GM21576 (cell line): ENCODE measurements around the gene BCAP29.
"Not testable (repeated sequence)": the region's sequence is repeated elsewhere in the genome, so short reads cannot be mapped to it uniquely, and the experiment has no call there.

Experiments
- ATAC-seq: cut with Tn5 transposase; IDR thresholded peaks from one replicate; pipeline ENCODE4 v1.9.1; 2021; ENCODE audit warnings: mild to moderate bottlenecking, moderate library complexity; ENCODE audit not compliant: unreplicated experiment

Gene BCAP29

GRCh38 chr7:107579885-107580715, at the start of gene BCAP29:
BCAP29 (plus strand) TSS chr7:107580246; CDS start chr7:107580773, 527 bp downstream.
- peak; percentile 88 for ATAC-seq

- ATAC-seq = no peak
These were observed 49.3 kb upstream of the BCAP29 start for GRCh38 chr7:107530751-107531150.

GRCh38 chr7:107534139-107534538, 45.9 kb upstream of the BCAP29 start:
- ATAC-seq = no peak

- not testable (repeated sequence) for ATAC-seq
These were observed 42.8 kb upstream of the BCAP29 start for GRCh38 chr7:107537228-107537627.

- ATAC-seq = no peak
These were observed 42.0 kb upstream of the BCAP29 start for GRCh38 chr7:107538001-107538400.

GRCh38 chr7:107543338-107543993, 36.6 kb upstream of the BCAP29 start:
- no peak for ATAC-seq

- ATAC-seq = no peak
These were observed 35.0 kb upstream of the BCAP29 start for GRCh38 chr7:107544848-107545591.

GRCh38 chr7:107551936-107552335, 28.1 kb upstream of the BCAP29 start:
- no peak for ATAC-seq

GRCh38 chr7:107555893-107556292, 24.2 kb upstream of the BCAP29 start:
- ATAC-seq = no peak

- no peak for ATAC-seq
These were observed 20.2 kb upstream of the BCAP29 start for GRCh38 chr7:107559864-107560263.

- ATAC-seq = no peak
These were observed 19.0 kb upstream of the BCAP29 start for GRCh38 chr7:107560898-107561516.

- peak; percentile 48 for ATAC-seq
These were observed 16.8 kb upstream of the BCAP29 start for GRCh38 chr7:107563081-107563774.

- ATAC-seq = peak; percentile 94
These were observed 16.1 kb upstream of the BCAP29 start, which contains the start of the genes COG5 and DUS4L for GRCh38 chr7:107563775-107564552. COG5 (minus strand) TSS chr7:107563920; CDS start chr7:107563896, 24 bp downstream. DUS4L (plus strand) TSS chr7:107563971; CDS start chr7:107567071, 3,100 bp downstream.

- ATAC-seq = no peak
These were observed 15.3 kb upstream of the BCAP29 start for GRCh38 chr7:107564553-107565298.

- no peak for ATAC-seq
These were observed 9.7 kb upstream of the BCAP29 start for GRCh38 chr7:107570298-107570697.

GRCh38 chr7:107573537-107573936, 6.5 kb upstream of the BCAP29 start:
- no peak for ATAC-seq

GRCh38 chr7:107579554-107579884, 527 bp upstream of the BCAP29 start:
- ATAC-seq = no peak

- no peak for ATAC-seq
These were observed 804 bp downstream of the BCAP29 start for GRCh38 chr7:107580716-107581383.
